GM21423 (cell line): Measurements from ENCODE around the gene TAS1R1.
A peak's percentile ranks its signal among the peaks of the same experiment; 100 is the strongest.
"Not testable (repeated sequence)": the region's sequence is repeated elsewhere in the genome, so short reads cannot be mapped to it uniquely, and the experiment has no call there.

Experiments
- ATAC-seq: cut with Tn5 transposase; IDR thresholded peaks from one replicate; pipeline ENCODE4 v1.9.1; 2021; ENCODE audit warnings: mild to moderate bottlenecking, moderate library complexity; ENCODE audit not compliant: unreplicated experiment

Gene TAS1R1

GRCh38 chr1:6519935-6520671, 35.0 kb upstream of the TAS1R1 start:
- ATAC-seq: no peak

- no peak for ATAC-seq
These were observed 33.6 kb upstream of the TAS1R1 start for GRCh38 chr1:6521536-6521935.

DNA sequence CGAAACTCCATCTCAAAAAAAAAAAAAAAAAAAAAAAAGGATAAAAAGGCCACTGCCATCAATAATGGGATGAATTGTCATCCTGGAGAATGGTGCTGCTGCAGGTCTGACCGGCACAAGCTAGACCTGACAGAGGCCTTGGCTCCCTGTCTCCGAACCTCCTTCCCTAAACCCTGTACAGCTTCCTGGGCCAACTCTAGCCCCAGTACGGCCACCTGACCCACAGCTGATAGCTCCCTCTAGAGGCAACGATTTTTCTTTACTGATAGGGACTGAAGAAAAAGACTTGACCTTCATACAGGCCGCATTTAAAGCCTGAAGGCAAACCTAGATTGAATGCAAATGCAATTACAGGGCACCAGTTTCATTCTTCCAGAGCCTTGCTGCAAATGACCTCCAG, 31.5 kb upstream of the TAS1R1 start:
- no peak for ATAC-seq

GRCh38 chr1:6526316-6526715, 28.8 kb upstream of the TAS1R1 start:
- no peak for ATAC-seq

DNA sequence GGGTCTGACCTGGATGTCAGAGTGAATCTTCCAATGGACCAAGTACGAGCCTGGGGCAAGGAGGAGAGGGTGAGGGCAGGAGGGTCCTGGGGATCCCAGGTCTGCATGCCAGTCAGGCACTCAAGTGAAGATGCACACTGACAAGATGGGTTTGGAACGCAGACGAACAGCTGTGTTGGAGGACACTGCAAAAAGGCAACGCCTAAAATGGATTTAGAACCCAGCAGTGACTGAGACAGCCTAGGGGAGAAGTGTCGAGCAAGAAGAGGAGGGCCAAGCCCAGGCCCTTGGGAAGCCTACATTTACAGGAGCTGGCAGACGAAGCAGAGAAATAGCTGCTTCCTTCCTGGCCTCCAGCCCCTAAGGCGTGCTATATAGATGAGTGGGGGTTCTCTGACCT, 26.6 kb upstream of the TAS1R1 start:
- ATAC-seq: no peak

GRCh38 chr1:6530504-6531160, 24.5 kb upstream of the TAS1R1 start:
- ATAC-seq: no peak

DNA sequence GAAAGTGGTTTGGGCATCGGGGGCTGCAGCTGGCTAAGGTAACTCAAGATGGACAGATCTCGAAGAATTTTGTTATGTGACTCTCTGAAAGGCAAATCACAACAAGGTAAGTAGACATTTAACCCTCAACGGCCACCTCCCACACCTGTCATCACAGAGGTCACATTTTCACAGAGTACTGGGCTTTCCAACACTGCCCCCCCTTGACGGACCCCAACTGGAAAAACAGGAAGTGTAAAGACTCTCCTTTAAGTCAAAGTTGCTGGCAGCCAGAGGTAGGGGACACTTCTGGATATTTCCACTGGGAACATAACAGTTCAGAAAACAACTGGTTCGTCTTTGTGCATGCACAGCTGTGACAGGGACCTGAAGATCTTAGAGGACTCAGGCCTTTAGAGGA, 23.1 kb upstream of the TAS1R1 start:
- no peak for ATAC-seq

DNA sequence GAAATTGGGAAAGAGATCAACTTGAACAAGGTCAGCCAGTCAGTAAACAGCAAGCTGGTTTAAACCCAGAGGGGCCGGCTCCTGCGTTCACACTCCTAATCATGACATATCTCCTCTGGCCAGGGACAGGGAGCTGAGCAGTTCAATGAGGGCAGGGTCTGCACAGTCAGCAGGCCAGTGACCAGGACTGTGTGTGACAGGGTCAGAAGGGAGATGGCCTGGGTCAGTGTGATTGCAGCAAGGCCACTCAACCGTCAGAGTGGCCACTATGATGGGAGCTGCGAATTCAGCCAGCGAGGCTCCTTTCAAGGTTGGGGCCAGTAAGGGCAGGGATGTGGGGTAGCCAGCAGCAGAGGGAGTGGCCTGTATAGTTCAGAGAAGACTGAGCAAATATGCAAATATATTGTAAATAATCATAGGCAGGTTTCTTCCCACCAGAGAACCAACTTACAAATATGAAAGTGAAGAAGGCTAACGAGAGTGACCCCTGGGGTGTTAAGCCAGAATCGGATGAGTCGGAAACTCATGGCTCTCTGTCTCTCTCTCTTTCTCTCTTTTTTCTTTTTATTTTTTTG, 20.8 kb upstream of the TAS1R1 start:
- ATAC-seq: no peak

DNA sequence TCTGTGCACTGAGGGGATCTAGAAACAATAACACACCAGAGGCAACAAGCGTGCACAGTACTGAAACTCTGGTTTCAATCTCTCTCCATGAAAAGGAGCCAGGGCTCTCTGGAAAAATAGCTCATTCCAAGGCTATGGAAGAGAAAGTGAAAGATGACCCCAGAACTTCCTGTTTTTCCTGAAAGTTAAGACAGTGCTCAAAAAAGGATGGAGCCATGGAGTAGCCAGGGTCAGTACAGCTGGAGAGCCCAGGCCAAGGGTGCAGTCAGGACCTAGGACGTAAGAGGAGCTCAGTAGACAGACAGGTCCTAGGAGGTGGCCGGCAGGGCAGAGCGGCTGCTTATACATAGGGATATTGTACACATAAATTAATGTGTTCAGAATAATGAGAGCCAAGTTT, 19.9 kb upstream of the TAS1R1 start:
- ATAC-seq: no peak

- no peak for ATAC-seq
These were observed 18.8 kb upstream of the TAS1R1 start for GRCh38 chr1:6536291-6536690.

- ATAC-seq: no peak
These were observed 16.2 kb upstream of the TAS1R1 start for GRCh38 chr1:6538956-6539355.

- no peak for ATAC-seq
These were observed 10.3 kb upstream of the TAS1R1 start for GRCh38 chr1:6544831-6545230.

DNA sequence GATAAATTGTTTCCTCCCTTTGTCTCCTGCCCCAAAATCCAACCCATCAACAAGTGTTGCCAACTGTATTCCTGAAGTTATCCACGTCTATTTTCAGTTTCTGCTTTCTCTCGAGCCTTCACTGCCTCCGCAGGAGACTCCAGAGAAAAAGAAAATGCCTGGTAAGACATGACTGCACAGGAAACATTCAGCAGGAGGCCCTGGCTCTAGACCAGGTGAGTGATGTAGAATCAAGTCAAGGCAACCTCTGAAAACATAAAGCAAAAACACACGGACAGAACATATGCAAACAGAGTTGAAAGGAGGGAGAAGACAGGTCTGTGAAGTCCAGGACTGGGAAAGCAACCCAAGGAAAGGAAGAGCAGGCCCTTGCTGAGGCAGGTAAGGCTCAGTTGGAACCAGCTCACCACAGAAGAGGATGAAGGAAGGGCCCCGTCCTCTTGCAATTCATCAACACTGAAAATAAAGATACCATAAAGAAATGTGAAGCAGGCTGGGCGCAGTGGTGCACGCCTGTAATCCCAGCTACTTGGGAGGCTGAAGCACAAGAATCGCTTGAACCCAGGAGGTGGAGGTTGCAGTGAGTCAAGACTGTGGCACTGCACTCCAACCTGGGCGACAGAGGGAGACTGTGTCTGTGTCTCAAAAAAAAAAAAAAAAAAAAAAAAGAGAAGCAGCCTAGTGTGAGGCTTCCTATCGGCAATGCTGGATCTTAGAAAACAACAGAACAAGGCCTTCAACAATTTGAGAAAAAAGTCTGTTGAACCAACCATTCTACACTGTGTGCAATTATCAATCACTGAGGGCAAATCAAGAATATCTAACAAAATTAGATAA, 9.6 kb upstream of the TAS1R1 start:
- ATAC-seq: no peak

GRCh38 chr1:6546326-6546725, 8.8 kb upstream of the TAS1R1 start:
- no peak for ATAC-seq

DNA sequence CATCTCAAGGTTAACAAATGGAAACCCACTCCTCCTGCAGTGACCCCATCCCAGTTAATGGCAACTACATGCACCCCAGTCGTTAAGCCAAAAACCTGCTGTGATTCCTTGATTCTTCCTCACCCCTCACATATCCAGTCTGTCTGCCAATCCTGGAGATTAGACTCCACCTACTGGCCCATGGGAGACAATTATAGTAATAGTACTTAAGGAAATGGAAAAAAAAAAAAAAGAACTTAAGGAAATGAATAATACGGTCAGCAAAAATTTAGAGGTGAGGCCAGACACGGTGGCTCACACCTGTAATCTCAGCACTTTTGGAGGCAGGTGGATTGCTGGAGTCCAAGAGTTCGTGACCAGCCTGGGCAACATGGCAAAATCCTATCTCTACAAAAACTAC, 7.8 kb upstream of the TAS1R1 start:
- no peak for ATAC-seq

DNA sequence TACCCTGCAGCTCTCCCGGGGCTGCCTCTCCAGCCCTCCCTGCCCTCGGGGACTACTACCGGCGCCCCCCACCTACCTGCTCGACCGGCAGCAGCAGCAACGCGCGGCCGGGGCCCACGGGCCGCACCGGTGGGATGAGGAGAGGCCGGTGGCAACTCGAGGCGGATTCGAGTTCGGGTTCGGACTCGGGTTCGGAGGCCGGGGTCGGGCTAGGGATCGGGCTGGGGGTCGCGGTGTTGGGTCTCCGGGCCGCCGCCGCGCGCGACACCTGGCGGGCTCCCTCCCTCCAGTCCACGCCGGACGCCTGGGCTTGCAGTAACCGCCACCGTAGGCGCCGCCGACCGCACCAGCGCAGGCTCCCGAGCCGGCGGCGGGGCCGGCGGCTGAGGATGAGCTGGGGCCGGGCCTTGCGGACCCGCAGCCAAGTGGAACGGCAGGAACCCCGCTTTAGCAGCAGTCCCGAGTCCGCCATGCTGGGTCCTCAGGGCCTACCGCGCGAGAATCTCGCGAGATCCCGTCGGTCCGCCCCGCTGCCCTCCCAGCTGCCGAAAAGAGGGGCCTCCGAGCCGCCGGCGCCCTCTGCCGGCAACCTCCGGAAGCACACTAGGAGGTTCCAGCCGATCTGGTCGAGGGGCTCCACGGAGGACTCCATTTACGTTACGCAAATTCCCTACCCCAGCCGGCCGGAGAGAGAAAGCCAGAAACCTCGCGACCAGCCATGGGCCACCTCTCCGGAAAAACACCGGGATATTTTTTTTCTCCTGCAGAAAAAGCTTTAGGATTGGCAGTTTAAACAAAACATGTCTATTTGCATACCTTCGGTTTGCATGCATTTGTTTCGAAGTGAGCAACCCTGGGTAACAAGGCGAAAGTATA, 838 bp upstream of the TAS1R1 start, which contains the start of gene NOL9:
Gene NOL9, minus strand, starts transcription at position 483 of the 876 bp plus-strand sequence. Its CDS starts 11 bp downstream, at position 472.
- peak; percentile 95 for ATAC-seq

DNA sequence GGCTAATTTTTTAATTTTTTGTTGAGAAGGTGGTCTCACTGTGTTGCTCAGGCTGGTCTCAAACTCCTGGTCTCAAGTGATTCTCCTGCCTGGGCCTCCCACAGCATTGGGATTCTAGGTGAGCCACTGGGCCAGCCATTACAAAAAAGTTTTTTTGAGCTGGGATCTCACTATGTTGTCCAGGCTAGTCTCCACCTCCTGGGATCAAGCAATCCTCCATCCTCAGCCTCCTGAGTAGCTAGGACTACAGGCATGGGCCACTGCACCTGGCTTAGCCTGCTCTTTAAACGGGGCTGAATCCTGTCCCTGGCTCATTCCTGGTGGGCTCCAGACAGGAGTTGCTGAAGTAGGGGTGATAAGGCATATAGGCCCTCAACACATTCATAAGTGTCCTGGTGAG, 2.5 kb downstream of the TAS1R1 start:
- no peak for ATAC-seq

GRCh38 chr1:6559161-6559560, 4.1 kb downstream of the TAS1R1 start:
- not testable (repeated sequence) for ATAC-seq

- no peak for ATAC-seq
These were observed 5.2 kb downstream of the TAS1R1 start for GRCh38 chr1:6560267-6560666.

- no peak for ATAC-seq
These were observed 13.9 kb downstream of the TAS1R1 start for GRCh38 chr1:6569033-6569432.
